GM18520 (cell line): ENCODE measurements around the gene VPS4A.
"Not testable (repeated sequence)": the region's sequence is repeated elsewhere in the genome, so short reads cannot be mapped to it uniquely, and the experiment has no call there.

Experiments used
- ATAC-seq: cut with Tn5 transposase; IDR thresholded peaks from one replicate; pipeline ENCODE4 v1.9.1; 2021; ENCODE audit not compliant: unreplicated experiment

VPS4A gene

DNA sequence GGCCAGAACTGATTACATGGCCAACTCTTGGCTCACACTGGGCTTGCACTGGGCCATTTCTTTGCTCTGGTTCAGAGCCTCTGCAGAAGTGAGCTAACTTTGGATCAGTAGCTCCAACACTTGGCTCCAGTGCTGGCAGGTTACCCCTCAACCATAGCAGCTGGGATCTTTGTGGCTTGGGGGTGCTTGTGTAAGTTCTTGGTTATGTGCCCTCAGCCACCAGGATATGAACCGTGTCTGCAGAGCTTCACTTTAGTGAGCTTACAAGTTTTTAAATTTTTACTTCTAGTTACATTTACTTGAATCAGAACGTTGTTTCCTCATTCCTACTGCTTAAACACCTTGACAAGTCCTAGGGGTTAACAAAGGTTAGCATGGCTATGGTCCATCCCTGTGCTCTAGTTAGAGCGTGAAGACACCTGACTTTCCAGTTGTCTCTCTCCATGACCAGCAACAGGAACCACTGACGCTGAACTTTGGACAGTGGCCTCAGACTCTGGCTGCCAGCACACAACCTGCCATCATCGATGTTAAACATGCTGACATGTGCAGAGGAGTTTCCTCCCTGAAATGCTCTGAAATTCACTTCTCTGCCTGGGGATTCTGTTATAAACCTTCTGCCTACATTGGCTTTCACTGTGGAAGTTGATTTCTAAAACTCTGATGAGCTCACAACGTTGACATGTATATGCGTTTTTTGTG, 15.2 kb downstream of the VPS4A start:
- ATAC-seq: no peak

DNA sequence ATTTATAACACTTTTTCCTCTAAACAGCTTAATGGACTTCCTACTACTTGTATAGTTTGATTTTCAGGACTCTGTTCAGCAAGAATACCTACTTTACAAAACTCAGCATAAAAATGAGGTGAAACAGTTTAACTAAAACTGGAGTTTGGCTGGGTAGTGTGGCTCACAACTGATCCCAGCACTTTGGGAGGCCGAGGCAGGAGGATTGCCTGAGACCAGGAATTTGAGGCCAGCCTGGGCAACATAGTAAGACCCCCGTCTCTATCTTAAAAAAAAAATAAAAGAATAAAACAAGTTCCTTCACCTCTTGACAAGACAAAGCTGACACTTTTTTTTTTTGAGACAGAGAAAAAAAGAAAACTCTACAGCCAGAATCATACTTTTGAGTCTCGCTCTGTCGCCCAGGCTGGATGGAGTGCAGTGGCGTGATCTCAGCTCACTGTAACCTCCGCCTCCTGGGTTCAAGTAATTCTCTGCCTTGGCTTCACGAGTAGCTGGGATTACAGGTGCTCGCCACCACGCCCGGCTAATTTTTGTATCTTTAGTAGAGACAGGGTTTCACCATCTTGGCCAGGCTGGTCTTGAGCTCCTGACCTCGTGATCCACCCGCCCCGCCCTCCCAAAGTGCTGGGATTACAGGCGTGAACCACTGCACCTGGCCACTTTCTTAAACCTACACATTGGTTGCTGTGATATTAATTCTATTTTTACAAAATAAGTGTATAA, 16.6 kb downstream of the VPS4A start:
- no peak for ATAC-seq

DNA sequence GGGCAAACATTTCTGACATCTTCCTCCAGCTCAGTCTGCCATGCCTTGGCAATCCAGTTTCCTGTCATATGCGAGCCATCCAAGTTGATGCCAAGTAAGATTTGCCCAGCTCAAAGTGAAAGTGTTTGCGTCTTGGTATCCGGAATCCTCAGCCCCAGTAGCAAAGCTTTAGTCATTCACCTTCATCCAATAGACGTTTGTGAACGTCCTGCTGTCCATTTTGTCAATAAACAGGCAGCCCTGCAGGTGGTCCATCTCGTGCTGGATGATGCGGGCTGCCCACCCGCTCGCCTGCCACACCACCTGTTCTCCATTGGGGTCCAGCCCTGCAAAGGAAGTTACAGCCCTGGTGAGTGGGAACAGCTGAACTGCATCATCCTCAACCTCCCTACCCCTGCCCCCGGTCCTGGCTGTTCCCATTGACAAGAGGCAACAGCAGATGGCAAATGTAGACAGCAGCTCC, 17.7 kb downstream of the VPS4A start:
- ATAC-seq: no peak

DNA sequence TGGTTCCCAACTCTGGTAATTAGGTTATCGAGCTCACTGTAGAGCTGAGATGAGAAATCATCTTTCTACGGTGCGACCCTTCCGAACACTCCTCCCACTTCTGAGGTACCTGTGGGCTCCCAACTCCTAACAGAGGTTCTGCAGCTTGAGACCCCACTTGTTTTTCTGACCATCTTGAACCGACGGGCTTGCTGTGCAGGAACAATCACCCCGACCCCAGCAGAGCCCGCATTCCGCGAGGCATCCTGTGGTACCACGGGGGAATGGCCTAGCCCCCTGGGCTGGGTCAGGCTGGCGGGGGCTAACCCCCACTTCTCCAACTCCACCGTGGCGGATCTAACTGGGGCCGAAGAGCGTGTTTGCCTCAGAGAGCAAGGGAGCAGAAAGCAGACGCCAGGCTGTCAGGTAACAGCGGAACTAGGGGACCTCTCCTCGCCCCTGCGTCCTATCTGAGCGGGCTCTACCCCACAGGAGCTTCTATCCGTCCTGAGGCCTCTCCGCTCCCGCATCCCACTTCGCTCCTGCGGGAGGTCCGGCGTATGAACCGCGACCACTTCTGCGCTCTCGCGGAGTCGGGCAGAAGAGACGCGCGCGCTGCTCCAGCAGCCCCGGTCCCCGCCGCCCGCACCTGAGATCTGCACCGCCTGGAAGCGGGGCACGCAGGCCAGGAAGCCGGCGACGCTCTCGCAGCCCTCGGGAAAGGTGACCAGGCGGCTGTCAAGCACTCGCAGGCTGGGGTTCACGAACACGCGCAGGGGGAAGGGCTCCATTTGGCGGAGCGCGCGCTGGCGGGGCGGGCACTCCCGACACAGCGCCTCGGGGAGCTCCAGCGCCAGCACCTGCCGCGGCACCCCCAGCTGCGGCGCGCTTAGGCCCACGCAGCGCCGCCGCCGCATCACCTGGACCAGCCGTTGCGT, 18.5 kb downstream of the VPS4A start:
- no peak for ATAC-seq

DNA sequence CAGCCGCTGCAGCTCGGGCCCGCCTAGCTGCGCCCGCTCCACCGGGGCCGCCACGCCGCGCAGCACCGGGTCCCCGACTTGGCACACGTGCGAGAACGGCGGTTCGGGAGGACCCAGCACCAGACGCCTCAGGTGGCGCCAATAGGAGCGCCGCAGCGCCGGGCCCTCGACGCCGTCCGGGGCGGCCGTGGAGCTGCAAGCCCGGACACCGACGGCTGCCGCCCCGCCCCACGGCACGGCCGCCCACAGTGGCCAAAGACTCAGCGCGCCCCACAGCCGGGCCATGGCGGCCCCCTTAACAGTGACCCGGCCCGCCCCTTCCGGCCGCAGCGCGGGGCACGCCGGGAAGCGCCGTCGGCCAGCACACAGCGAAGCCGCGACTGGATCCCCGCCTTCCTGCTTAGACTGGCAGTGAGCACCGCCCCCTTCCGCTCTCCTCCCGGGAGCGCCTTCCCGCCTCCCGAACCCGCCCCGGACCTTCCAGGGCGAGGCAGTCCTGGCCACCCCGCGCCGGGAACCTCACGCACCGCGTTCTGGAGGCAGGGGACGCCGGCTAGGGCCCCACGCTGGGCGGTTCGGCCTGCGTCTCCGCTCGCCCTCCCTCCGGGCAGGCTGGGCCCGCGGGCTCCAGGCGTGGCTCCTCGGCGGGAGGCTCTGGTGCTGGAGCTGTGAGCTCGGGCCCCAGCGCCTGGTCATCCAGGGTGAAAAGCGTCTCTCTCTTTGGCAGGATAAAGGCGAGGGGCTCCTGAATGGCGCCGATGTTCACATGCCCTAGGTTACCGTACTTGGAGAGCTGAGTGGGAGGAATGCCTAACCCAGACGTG, 19.3 kb downstream of the VPS4A start, which contains the start of gene PDF:
PDF (minus strand) TSS at position 303 of the 824 bp plus-strand sequence; CDS start at position 285, 18 bp downstream.
- ATAC-seq: peak; percentile 86

DNA sequence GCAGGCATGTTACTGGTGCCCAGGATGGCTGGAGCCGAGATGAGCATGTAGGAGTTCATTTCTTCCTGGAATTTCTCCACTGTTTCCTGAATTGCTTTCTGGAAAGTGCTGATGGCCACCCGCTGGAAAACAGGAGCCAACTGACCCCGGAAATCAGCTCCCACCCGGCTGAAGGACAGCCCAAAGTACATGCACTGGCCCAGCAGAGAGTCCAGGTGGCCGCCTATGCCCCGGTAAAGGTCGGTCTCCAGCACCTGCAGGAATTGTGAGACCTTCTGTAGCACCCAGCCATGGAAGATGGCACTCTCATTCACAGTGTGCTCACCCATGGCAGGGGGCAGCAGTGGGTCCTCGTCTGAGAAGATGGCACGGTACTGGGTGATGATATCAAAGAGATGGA, 23.5 kb downstream of the VPS4A start:
- no peak for ATAC-seq

DNA sequence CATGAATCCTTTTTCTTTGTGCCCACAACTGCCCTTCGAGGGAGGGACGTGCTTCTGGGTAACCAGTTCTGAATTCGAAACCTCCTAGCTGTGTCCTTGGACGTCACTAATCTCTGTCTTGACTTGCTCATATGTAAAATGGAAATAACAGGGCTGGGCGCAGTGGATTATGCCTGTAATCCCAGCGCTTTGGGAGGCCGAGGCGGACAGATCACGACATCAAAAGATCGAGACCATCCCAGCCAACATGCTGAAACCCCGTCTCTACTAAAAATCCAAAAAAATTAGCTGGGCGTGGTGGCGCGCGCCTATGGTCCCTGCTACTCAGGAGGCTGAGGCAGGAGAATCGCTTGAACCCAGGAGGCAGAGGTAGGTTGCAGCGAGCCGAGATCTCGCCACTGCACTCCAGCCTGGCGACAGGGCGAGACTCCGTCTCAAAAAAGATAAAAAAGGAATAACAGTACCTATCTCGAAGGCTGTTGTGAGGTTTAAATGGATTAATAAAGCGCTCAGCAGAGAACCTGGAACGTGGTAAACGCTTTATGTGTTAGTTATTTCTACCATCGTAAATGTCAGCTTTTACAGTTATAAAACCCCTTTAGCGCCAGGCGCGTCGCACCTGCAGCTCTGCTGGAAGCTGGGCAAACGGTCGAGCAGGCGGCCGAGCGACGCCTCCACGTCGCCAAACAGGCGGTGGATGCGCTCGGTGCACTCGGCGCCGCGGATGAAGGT, 27.6 kb downstream of the VPS4A start:
- ATAC-seq: no peak

DNA sequence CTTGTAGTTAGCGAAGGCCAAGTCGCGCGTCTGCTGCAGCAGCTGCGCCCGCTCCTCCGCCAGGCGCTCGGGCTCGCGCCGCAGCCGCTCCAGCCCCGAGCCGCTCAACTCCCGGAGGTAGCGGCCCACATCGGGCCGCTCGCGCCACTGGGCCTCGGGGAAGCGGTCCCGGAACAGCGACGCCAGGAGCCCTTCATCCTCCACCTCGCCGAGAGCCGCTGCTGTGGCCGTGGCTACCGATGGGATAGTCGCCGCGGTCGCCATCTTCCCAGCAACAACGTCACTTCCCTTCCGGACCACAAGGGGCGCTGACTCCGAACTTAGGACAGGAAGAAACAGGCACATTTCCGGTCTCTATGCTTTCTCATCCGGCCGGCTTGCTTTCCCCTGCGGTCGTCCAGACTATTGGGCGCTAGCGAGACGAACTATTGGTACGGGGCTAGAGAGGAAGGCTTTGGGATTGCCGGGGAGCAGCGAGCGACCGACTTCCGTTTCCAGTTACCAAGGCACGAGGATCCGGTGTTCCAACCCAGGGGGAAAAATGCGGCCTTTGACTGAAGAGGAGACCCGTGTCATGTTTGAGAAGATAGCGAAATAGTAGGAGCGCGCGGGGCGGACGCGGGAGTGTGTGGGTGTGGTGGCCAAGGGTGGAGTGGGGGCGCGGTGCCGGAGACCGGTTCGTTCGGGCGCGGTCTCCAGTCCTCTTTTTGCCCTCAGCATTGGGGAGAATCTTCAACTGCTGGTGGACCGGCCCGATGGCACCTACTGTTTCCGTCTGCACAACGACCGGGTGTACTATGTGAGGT, 28.3 kb downstream of the VPS4A start, which contains the start of the genes COG8 and NIP7:
COG8 (minus strand) TSS at position 276 of the 806 bp plus-strand sequence; CDS start at position 264, 12 bp downstream.
NIP7 (plus strand) TSS at position 484 of the 806 bp plus-strand sequence; CDS start at position 542, 58 bp downstream.
- peak; percentile 79 for ATAC-seq

DNA sequence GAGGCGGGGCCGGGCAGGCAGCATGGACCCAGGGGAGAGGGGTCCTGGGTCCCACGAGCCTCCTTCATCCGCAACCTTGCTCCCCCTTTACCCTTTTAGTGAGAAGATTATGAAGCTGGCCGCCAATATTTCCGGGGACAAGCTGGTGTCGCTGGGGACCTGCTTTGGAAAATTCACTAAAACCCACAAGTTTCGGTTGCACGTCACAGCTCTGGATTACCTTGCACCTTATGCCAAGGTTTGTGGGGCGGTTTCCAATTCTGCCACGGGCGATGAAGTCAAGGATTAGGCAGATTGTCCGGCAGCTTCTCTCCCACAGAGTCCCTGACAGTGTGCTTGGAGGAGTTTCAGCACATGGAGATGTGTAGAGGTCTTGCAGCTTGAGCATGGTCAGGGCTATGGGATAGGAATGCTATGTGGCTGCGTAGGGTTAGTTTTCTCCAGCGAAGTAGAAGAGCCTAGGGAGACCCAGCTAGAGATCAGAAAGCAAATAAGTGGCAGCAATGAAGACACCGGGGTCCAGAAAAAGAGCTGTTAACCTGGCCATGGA, 29.0 kb downstream of the VPS4A start:
- no peak for ATAC-seq

DNA sequence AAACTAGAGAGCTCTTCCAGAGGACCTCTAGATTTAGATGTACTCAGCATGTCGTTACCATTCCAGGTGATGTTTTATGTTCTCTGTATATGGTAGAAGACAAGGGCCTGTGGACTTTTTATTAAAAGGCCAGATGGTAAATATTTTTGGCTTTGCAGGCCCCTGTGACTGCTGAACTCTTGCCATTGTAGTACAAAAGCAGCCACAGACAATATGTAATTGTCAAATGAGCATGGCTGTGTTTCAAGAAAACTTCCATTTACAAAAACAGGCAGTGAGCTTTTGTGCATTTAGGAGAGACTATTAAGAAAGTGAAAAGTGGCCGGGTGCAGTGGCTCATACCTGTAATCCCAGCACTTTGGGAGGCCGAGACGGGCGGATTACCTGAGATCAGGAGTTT, 33.0 kb downstream of the VPS4A start:
- no peak for ATAC-seq

DNA sequence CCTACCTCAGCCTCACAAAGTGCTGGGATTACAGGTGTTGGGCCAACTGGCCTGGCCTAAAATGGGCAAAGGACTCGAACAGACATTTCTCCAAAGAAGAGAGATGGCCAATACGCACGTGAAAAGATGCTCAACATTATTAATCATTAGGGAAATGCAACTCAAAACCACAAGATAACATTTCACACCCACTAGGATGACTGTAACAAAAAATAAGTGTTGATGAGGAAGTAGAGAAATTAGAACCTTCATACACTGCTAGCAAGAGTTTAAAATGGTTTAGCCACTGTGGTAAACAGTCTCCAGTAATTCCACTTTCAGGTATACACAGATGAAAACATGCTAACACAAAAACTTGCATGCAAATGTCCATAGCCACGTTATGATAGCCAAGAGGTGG, 34.8 kb downstream of the VPS4A start:
- ATAC-seq: no peak

DNA sequence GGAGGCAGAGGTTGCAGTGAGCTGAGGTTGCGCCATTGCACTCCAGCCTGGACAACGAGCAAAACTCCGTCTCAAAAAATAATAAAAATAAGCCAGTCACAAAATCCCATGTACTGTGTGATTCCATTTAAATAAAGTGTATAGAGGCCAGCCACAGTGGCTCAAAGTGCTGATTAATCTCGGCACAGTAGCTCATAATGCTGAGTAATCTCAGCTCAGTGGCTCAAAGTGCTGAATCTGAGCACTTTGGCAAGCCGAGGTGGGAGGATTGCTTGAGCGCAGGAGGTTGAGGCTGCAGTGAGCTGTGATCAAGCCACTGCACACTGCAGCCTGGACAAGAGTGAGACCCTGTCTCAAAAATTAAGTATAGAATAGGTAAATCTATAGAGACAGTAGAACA, 35.5 kb downstream of the VPS4A start:
- no peak for ATAC-seq

DNA sequence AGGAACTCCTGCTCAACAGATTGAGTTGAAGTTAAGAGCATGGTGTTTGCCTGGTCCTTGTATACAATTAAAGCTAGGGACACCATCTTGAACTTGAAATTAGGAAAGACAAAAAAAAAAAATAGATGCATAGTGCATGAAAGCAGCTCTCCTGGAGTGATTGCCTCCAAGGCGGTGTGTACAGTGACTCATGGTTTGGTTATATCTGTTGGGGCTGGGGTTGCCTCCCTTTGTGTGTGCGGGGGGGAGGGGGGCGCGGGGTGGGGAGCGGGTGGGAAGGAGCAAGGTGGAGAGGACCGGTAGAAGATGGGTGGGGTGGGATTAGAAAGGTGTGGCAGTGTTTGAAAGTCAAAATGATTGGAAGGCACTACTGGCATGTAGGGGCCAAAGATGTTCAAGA, 37.1 kb downstream of the VPS4A start:
- no peak for ATAC-seq

DNA sequence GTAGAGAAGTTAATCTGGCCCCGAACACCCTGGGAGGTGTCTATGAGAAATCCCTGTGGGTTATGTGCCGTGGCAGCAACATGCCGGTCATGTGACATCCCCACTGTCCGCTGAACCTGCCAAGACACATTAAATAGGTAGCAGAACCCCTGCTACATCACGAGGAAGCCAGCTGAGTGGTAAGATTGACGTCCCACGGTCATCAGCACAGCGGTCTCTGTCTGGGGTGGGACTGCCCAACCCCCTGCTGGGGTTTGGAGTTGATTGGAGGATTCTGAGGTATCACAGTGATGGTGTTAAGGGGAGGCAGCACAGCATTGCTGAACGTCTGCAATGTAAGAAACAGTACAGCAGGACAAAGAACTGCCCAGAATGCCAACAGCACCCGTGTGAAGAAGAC, 38.4 kb downstream of the VPS4A start:
- no peak for ATAC-seq

DNA sequence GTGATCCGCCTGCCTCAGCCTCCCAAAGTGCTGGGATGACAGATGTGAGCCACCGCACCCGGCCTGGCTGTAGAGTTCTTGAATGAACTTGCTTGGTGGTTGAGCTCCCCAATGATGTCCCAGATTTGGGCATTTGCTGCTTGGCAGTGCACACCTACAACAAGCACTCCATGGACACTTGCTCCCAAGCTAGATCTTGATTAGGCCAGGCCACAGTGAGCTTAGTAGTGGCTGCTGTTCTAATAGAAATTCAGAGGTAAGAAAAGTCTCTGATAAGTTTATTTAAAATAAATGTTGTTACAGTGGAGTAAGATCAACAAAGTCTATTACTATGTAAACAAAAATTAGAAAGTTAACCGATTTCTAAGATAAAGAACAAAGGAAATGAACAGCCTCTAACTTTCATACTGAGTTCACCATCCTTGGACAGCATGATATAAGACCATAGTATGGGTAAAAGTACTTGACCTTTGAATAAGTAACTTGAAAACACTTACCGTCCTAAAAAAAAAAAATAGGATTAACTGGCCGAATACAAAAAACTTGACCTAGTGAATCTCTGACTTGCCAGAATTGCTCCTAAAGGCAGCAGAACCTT, 39.5 kb downstream of the VPS4A start:
- ATAC-seq: no peak

DNA sequence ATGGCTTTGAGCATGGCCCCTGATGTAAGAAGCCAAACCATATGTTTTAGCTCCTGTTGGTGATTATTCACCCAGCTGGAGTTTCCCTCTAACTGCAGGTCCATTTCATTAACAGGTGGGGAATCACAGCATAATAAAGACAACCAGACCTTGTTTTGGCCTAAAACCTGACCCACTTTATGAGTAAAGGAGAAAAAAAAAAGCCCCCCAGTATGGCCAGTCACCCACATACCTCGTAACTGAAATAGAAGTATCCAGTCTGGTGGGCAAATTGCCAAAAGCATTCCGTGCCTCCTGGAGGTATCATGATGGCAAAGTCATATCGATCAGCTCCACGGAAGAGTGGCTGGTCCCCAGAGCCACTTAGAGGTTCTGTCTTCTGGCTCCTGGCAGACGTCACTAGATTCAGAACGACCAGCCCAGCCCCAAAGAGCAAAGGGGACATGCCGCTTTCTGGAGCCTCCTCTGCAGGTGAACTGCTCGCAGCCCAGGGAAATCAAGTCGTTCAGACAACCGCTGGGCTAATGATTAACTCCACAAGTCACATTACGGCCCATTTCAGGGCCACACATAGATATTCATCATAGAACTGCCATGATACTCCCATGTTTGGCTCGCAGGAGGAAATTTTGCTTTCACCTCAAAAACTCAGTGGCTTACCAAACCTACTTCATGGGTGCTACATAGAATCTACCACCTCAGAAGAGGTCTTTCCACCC, 40.3 kb downstream of the VPS4A start, which contains the start of gene TMED6:
TMED6 (minus strand) TSS at position 478 of the 719 bp plus-strand sequence; CDS start at position 445, 33 bp downstream.
- no peak for ATAC-seq

DNA sequence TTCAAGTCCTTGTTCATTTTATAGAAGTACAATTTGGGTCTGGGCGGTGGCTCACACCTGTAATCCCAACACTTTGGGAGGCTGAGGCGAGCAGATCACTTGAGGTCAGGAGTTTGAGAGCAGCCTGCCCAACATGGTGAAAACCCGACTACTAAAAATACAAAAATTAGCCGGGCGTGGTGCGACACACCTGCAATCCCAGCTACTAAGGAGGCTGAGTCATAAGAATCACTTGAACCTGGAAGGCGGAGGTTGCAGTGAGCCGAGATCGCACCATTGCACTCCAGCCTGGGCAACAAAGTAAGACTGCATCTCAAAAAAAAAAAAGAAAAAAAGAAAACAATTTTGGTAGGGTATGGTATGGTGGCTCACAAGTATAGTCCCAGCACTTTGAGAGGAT, 48.9 kb downstream of the VPS4A start:
- not testable (repeated sequence) for ATAC-seq
